Keratinocyte (primary cell): ENCODE measurements around the gene NBEAL2. TPM values are rescaled to one million over a fixed set of nuclear protein-coding genes. Genes with fewer than 3 reads are reported as not detected.
A peak's percentile ranks its signal among the peaks of the same experiment; 100 is the strongest.
"Not testable (repeated sequence)": the region's sequence is repeated elsewhere in the genome, so short reads cannot be mapped to it uniquely, and the experiment has no call there.

Experiments used
- DNase-seq: peaks from one replicate; pipeline ENCODE4 v3.0.0-alpha.2; 2011; ENCODE audit warnings: low read depth, missing footprints, low spot score
- FAIRE-seq: peaks from 2 replicates; lab custom pipeline; 2011; peaks lifted over from hg19 to GRCh38; lab: Jason Lieb, UNC
- H2AFZ ChIP-seq: 2 replicates; pipeline ENCODE4 v1.6.0; 2012; ENCODE audit warnings: low read length, control low read depth, inconsistent platforms; ENCODE audit not compliant: control insufficient read depth
- H3K27ac ChIP-seq: 2 replicates; pipeline ENCODE4 v1.5.1; 2011; ENCODE audit warnings: low read length; ENCODE audit not compliant: control insufficient read depth, insufficient read depth
- H3K27me3 ChIP-seq: 3 replicates; pipeline ENCODE4 v1.6.0; 2011; ENCODE audit warnings: low read length; ENCODE audit not compliant: control insufficient read depth, insufficient read depth; ENCODE audit errors: extremely low read depth
- H3K36me3 ChIP-seq, 2 experiments: 2 replicates in 1 of 2; 3 replicates in 1 of 2; pipeline ENCODE4 v1.5.1; 2011; ENCODE audit warnings: low read length in 2 of 2, mild to moderate bottlenecking in 1 of 2; ENCODE audit not compliant: control insufficient read depth in 2 of 2, insufficient read depth in 2 of 2; ENCODE audit errors: extremely low read depth in 1 of 2
- H3K4me1 ChIP-seq: 3 replicates; pipeline ENCODE4 v1.5.1; 2011; ENCODE audit warnings: low read length; ENCODE audit not compliant: control insufficient read depth, insufficient read depth; ENCODE audit errors: extremely low read depth
- H3K4me2 ChIP-seq: 3 replicates; pipeline ENCODE4 v1.6.0; 2011; ENCODE audit warnings: low read depth, low read length; ENCODE audit not compliant: control insufficient read depth, insufficient read depth; ENCODE audit errors: extremely low read depth
- H3K4me3 ChIP-seq, 3 experiments: fragments of 200-600 bp in 1 of 3; sonication (generic) in 1 of 3; 2 replicates in 2 of 3; 3 replicates in 1 of 3; pipeline ENCODE4 v1.5.1; 2011 to 2016; ENCODE audit warnings: low read length in 3 of 3, mild to moderate bottlenecking in 3 of 3, control low read depth in 2 of 3, inconsistent platforms in 1 of 3, low read depth in 1 of 3, mixed read lengths in 1 of 3, mixed run types in 1 of 3, moderate library complexity in 1 of 3; ENCODE audit not compliant: control insufficient read depth in 2 of 3, insufficient read depth in 2 of 3; ENCODE audit errors: extremely low read depth in 1 of 3
- H3K79me2 ChIP-seq: 2 replicates; pipeline ENCODE4 v1.6.0; 2012; ENCODE audit warnings: low read length; ENCODE audit not compliant: control insufficient read depth, insufficient read depth
- H3K9ac ChIP-seq: 3 replicates; pipeline ENCODE4 v1.6.0; 2011; ENCODE audit warnings: low read length; ENCODE audit not compliant: control insufficient read depth, insufficient read depth; ENCODE audit errors: extremely low read depth
- H3K9me1 ChIP-seq: 3 replicates; pipeline ENCODE4 v1.6.0; 2011; ENCODE audit warnings: low read length; ENCODE audit not compliant: control insufficient read depth, insufficient read depth; ENCODE audit errors: extremely low read depth
- H3K9me3 ChIP-seq: 2 replicates; pipeline ENCODE4 v1.5.1; 2012; ENCODE audit warnings: low read depth, low read length; ENCODE audit not compliant: control insufficient read depth
- H4K20me1 ChIP-seq: 3 replicates; pipeline ENCODE4 v1.6.0; 2011; ENCODE audit warnings: low read length; ENCODE audit not compliant: control insufficient read depth, insufficient read depth; ENCODE audit errors: extremely low read depth
- CTCF ChIP-seq, 3 experiments: IDR thresholded peaks in 1 of 3; conservative IDR thresholded peaks in 1 of 3; optimal IDR thresholded peaks in 1 of 3; 2 replicates in 2 of 3; 3 replicates in 1 of 3; pipeline versions ENCODE3 to v1.5.1; 2011; ENCODE audit warnings: low read length in 3 of 3, mild to moderate bottlenecking in 3 of 3, moderate library complexity in 2 of 3, control low read depth in 1 of 3, inconsistent platforms in 1 of 3; ENCODE audit not compliant: insufficient read depth in 2 of 3; ENCODE audit errors: extremely low read depth in 1 of 3
- EZH2 ChIP-seq: IDR thresholded peaks from one replicate; pipeline ENCODE4 v1.6.1; 2012; ENCODE audit warnings: inconsistent platforms, mild to moderate bottlenecking, low read length, moderate library complexity
- dilution Hi-C: fragments of 300-500 bp; cut with MboI; formaldehyde crosslinking; loops from one replicate; pipeline ENCODE4 v1.7.0; 2020; ENCODE audit warnings: low sequenced_read_pairs; ENCODE audit not compliant: extremely low pct_ligation_motif_present
- polyA plus RNA-seq, 5 experiments: library from polyadenylated mRNA; depleted of rRNA in 3 of 5; stranded (reverse) in 3 of 5; stranded (forward) in 1 of 5; unstranded in 1 of 5; fragments of >200 nt; gene quantifications; 1 replicate in 1 of 5; 2 replicates in 3 of 5; 3 replicates in 1 of 5; pipeline versions ENCODE4 v1.2.1 to v1.2.3, GENCODE V29; 2011 to 2012; ENCODE audit warnings: missing spikeins in 2 of 5, low read depth in 1 of 5, low replicate concordance in 1 of 5

Gene NBEAL2
- polyA plus RNA-seq, 1 donor (not counting 4 experiments of a cell fraction or from before 2014, with no cell fraction given), result 22.8 TPM

- H3K27me3 ChIP-seq, result no peaks in the 10 kb centered on the region
- no peak overlapping the region for H3K4me3 ChIP-seq
- no peak overlapping the region for H2AFZ ChIP-seq
- dilution Hi-C loops, result no loop called here
- peaks cover 5% of the 10 kb centered on the region for H3K4me1 ChIP-seq
- no peaks in the 10 kb centered on the region for H3K9me3 ChIP-seq
- no peak overlapping the region for H3K4me2 ChIP-seq
- H3K27ac ChIP-seq, result no peak overlapping the region
- TF ChIP-seq EZH2 (no peak), CTCF (optimal IDR thresholded peaks at IDR 0.05 in 1 of 3, IDR thresholded peaks at IDR 0.05 in 1 of 3, conservative IDR thresholded peaks at IDR 0.05 in 1 of 3; ENCODE audit: extremely low read depth in 1 of 3, insufficient read depth in 2 of 3, low read length in 3 of 3) (no peak)
- H4K20me1 ChIP-seq, result peaks cover 3% of the 10 kb centered on the region
- DNase-seq (no peak), FAIRE-seq (no peak)
- no peak overlapping the region for H3K9ac ChIP-seq
- H3K9me1 ChIP-seq, result peaks cover 4% of the 10 kb centered on the region
- H3K79me2 ChIP-seq, result peaks cover 15% of the 10 kb centered on the region
- peaks cover 3 to 9% of the 10 kb centered on the region in 2 experiments for H3K36me3 ChIP-seq
Observed at GRCh38 chr3:47028146-47028545, 48.7 kb downstream of the NBEAL2 start.

- no peak overlapping the region for H3K9ac ChIP-seq
- H3K4me1 ChIP-seq, result peaks cover 5% of the 10 kb centered on the region
- no peaks in the 10 kb centered on the region for H3K9me3 ChIP-seq
- H2AFZ ChIP-seq, result no peak overlapping the region
- H3K36me3 ChIP-seq, result peaks cover 3 to 9% of the 10 kb centered on the region in 2 experiments
- dilution Hi-C loops, result no loop called here
- TF ChIP-seq CTCF (optimal IDR thresholded peaks at IDR 0.05 in 1 of 3, IDR thresholded peaks at IDR 0.05 in 1 of 3, conservative IDR thresholded peaks at IDR 0.05 in 1 of 3; ENCODE audit: extremely low read depth in 1 of 3, insufficient read depth in 2 of 3, low read length in 3 of 3) (no peak), EZH2 (no peak)
- H3K27me3 ChIP-seq, result no peaks in the 10 kb centered on the region
- DNase-seq (no peak), FAIRE-seq (no peak)
- H3K4me2 ChIP-seq, result no peak overlapping the region
- no peak overlapping the region for H3K27ac ChIP-seq
- H3K4me3 ChIP-seq, result no peak overlapping the region
- peaks cover 3% of the 10 kb centered on the region for H4K20me1 ChIP-seq
- H3K9me1 ChIP-seq, result peaks cover 4% of the 10 kb centered on the region
- peaks cover 17% of the 10 kb centered on the region for H3K79me2 ChIP-seq
Observed at GRCh38 chr3:47028667-47029066, 49.2 kb downstream of the NBEAL2 start.

- H3K36me3 ChIP-seq, result peaks cover 16 to 20% of the 10 kb centered on the region in 2 experiments
- H3K9ac ChIP-seq, DNase-seq, H3K27me3 ChIP-seq, H2AFZ ChIP-seq, H3K9me1 ChIP-seq, H3K4me1 ChIP-seq, H3K79me2 ChIP-seq, H3K27ac ChIP-seq, dilution Hi-C loops, H3K4me2 ChIP-seq, H4K20me1 ChIP-seq, H3K4me3 ChIP-seq, H3K9me3 ChIP-seq: not testable (repeated sequence)
- FAIRE-seq, result peak; percentile 39
Observed at GRCh38 chr3:47031041-47031440, 51.6 kb downstream of the NBEAL2 start.
